Uterus (tissue), 2 donors: Measurements from ENCODE around the gene SEPTIN5.

Experiments
- POLR2A ChIP-seq, 2 donors: fragments of 450-650 bp; IDR thresholded peaks; one replicate each; pipeline ENCODE4 v1.6.1; 2016; ENCODE audit warnings: antibody characterized with exemption in 2 of 2, mild to moderate bottlenecking in 1 of 2, moderate library complexity in 1 of 2
- TF ChIP-seq, protein P1 (sequence below), 4 experiments: fragments of 200-600 bp in 2 of 4; fragments of 450-650 bp in 2 of 4; sonication (generic) in 2 of 4; IDR thresholded peaks; one replicate each; pipeline ENCODE4 v1.5.1; 2016 to 2019; ENCODE audit warnings: antibody characterized with exemption in 4 of 4, mild to moderate bottlenecking in 2 of 4, moderate library complexity in 1 of 4

DNA sequence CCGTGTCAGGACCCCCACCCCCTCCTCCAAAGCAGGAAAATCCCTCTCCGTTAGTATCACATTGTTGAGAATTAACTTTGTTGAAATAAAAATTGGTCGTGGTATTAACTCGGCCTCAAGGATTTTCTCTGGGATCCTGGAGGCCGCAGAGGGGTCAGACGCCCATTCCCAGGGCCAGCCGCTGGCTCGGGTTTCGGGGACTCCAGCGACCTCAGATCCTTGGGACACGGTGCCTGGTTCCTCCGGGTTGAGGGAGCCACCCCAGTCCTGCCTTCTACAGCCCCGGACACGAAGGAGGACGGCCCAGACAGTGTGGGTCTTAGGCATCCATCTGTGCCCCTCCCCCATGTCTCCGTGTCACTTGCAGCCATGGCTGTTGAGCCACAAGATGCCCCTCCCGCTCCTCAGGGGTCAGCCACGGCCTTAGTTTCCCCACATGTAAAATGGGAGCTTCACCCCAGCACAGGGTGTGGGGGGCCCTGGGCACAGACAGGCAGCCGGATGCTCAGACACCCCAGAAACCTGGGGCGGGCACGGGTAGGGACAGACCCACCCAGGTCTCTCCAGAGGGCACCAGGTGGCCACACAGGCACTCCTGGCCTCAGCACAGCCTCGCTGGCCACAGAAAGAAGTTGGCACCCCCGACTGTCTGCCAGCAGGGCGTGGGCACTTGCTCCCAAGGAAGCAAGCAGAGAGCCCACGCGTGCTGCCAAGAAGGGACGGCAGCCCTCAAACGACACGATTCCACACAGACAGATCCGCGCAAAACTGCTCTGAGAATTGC is 24.6 kb downstream of the SEPTIN5 start:
- no peak for TF ChIP-seq POLR2A (IDR thresholded peaks at IDR 0.05)
- TF ChIP-seq, protein P1, sequence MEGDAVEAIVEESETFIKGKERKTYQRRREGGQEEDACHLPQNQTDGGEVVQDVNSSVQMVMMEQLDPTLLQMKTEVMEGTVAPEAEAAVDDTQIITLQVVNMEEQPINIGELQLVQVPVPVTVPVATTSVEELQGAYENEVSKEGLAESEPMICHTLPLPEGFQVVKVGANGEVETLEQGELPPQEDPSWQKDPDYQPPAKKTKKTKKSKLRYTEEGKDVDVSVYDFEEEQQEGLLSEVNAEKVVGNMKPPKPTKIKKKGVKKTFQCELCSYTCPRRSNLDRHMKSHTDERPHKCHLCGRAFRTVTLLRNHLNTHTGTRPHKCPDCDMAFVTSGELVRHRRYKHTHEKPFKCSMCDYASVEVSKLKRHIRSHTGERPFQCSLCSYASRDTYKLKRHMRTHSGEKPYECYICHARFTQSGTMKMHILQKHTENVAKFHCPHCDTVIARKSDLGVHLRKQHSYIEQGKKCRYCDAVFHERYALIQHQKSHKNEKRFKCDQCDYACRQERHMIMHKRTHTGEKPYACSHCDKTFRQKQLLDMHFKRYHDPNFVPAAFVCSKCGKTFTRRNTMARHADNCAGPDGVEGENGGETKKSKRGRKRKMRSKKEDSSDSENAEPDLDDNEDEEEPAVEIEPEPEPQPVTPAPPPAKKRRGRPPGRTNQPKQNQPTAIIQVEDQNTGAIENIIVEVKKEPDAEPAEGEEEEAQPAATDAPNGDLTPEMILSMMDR (IDR thresholded peaks at IDR 0.05) = no peak
